ENCODE measurements around the gene PZP. TPM values are rescaled to one million over a fixed set of nuclear protein-coding genes. Genes with fewer than 3 reads are reported as not detected.

PZP gene
- total and polyA plus RNA-seq, 2 of the 8 experiments (the other 6 are each of a cell fraction or from before 2014, with no cell fraction given): 0.08 TPM; not detected in 1

DNA sequence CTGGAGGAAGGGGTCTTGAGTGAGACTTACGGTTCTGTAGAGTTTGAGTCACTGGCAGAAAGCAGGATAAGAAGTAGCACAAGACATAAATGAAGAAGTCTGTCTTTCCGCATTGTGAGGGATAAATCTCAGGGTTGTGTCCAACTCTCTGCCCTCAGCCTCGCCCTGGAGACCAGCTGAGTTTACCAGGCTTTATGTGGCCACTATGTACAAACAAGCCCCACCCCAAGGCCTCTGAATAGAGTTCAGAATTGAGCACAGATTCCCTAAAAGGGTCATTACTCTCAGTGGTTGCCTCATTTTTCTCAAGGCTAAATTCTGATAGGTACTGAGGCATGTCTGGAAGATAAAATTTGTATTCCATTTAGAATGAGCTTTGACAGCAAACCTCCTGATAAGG, at the start of gene PZP (continued):
- TF ChIP-seq, protein P1, sequence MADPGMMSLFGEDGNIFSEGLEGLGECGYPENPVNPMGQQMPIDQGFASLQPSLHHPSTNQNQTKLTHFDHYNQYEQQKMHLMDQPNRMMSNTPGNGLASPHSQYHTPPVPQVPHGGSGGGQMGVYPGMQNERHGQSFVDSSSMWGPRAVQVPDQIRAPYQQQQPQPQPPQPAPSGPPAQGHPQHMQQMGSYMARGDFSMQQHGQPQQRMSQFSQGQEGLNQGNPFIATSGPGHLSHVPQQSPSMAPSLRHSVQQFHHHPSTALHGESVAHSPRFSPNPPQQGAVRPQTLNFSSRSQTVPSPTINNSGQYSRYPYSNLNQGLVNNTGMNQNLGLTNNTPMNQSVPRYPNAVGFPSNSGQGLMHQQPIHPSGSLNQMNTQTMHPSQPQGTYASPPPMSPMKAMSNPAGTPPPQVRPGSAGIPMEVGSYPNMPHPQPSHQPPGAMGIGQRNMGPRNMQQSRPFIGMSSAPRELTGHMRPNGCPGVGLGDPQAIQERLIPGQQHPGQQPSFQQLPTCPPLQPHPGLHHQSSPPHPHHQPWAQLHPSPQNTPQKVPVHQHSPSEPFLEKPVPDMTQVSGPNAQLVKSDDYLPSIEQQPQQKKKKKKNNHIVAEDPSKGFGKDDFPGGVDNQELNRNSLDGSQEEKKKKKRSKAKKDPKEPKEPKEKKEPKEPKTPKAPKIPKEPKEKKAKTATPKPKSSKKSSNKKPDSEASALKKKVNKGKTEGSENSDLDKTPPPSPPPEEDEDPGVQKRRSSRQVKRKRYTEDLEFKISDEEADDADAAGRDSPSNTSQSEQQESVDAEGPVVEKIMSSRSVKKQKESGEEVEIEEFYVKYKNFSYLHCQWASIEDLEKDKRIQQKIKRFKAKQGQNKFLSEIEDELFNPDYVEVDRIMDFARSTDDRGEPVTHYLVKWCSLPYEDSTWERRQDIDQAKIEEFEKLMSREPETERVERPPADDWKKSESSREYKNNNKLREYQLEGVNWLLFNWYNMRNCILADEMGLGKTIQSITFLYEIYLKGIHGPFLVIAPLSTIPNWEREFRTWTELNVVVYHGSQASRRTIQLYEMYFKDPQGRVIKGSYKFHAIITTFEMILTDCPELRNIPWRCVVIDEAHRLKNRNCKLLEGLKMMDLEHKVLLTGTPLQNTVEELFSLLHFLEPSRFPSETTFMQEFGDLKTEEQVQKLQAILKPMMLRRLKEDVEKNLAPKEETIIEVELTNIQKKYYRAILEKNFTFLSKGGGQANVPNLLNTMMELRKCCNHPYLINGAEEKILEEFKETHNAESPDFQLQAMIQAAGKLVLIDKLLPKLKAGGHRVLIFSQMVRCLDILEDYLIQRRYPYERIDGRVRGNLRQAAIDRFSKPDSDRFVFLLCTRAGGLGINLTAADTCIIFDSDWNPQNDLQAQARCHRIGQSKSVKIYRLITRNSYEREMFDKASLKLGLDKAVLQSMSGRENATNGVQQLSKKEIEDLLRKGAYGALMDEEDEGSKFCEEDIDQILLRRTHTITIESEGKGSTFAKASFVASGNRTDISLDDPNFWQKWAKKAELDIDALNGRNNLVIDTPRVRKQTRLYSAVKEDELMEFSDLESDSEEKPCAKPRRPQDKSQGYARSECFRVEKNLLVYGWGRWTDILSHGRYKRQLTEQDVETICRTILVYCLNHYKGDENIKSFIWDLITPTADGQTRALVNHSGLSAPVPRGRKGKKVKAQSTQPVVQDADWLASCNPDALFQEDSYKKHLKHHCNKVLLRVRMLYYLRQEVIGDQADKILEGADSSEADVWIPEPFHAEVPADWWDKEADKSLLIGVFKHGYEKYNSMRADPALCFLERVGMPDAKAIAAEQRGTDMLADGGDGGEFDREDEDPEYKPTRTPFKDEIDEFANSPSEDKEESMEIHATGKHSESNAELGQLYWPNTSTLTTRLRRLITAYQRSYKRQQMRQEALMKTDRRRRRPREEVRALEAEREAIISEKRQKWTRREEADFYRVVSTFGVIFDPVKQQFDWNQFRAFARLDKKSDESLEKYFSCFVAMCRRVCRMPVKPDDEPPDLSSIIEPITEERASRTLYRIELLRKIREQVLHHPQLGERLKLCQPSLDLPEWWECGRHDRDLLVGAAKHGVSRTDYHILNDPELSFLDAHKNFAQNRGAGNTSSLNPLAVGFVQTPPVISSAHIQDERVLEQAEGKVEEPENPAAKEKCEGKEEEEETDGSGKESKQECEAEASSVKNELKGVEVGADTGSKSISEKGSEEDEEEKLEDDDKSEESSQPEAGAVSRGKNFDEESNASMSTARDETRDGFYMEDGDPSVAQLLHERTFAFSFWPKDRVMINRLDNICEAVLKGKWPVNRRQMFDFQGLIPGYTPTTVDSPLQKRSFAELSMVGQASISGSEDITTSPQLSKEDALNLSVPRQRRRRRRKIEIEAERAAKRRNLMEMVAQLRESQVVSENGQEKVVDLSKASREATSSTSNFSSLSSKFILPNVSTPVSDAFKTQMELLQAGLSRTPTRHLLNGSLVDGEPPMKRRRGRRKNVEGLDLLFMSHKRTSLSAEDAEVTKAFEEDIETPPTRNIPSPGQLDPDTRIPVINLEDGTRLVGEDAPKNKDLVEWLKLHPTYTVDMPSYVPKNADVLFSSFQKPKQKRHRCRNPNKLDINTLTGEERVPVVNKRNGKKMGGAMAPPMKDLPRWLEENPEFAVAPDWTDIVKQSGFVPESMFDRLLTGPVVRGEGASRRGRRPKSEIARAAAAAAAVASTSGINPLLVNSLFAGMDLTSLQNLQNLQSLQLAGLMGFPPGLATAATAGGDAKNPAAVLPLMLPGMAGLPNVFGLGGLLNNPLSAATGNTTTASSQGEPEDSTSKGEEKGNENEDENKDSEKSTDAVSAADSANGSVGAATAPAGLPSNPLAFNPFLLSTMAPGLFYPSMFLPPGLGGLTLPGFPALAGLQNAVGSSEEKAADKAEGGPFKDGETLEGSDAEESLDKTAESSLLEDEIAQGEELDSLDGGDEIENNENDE (IDR thresholded peaks at IDR 0.05; ENCODE audit: insufficient replicate concordance, low read length): no peak
- no peak for TF ChIP-seq TAF1 (IDR thresholded peaks at IDR 0.05; ENCODE audit: low read depth, low read length)
- no peak for TF ChIP-seq NRF1 (IDR thresholded peaks at IDR 0.05; ENCODE audit: low read depth, low read length)
